ENCODE measurements around the gene FBXL19. TPM values are rescaled to one million over a fixed set of nuclear protein-coding genes. Genes with fewer than 3 reads are reported as not detected.

Gene FBXL19
- total and polyA plus RNA-seq, 9 of the 15 experiments (the other 6 are each of a cell fraction or from before 2014, with no cell fraction given) = 0.13 to 48.0 (median 13.5) TPM; not detected in 1

DNA sequence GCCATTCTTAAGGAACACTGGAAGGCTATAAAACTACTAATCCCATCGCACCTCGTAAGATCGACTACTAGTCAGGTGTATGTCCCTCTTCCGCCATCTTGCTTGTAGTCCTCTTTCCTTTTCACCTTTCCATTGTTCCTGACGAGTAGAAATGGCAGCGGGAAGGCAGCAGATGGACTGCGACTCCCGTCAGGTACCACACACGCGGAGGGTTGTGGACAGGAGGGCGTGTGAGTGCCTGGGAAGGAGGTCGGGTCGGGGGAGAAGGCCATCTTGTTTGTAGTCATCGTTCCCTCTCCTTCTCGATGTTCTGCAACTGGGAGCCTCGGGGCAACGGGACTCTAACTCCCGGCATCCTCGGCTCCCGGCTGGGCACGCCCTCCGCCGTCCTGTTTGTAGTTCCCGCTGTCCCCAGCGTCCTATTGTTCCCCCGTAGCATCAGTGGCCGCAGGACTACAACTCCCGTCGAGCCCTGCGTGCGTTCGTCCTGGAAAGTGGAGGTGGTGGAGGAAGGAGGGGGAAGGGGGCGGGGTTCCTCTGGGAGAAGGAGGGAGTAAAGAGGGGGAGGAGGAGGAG, 324 bp upstream of the FBXL19 start (continued):
- TF ChIP-seq, protein P1, sequence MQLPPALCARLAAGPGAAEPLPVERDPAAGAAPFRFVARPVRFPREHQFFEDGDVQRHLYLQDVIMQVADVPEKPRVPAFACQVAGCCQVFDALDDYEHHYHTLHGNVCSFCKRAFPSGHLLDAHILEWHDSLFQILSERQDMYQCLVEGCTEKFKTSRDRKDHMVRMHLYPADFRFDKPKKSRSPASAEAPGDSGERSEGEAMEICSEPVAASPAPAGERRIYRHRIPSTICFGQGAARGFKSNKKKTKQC (CRISPR knock-in tag; IDR thresholded peaks at IDR 0.05) = peak; percentile 26; the same call in 1 of the 2 replicates
- TF ChIP-seq ZNF436 (CRISPR knock-in tag; IDR thresholded peaks at IDR 0.05) (no peak), HNRNPH1 (optimal IDR thresholded peaks at IDR 0.05; ENCODE audit: low read depth, low read length) (no peak), SREBF1 (IDR thresholded peaks at IDR 0.05; ENCODE audit: borderline replicate concordance, low read depth, low read length) (0 out of 2 replicates have a peak, but pooled peaks have one; percentile 26), NR2C2 (CRISPR knock-in tag; IDR thresholded peaks at IDR 0.05) (no peak), NR2C2 (tag; IDR thresholded peaks at IDR 0.05) (peak; percentile 95), DNMT1 (IDR thresholded peaks at IDR 0.05) (no peak), NELFE (IDR thresholded peaks at IDR 0.05; ENCODE audit: insufficient read depth, insufficient read length) (no peak), RAD21 (CRISPR knock-in tag; conservative IDR thresholded peaks at IDR 0.05 in 1 of 2, IDR thresholded peaks at IDR 0.05 in 1 of 2) (no peak)
- TF ChIP-seq, protein P2, sequence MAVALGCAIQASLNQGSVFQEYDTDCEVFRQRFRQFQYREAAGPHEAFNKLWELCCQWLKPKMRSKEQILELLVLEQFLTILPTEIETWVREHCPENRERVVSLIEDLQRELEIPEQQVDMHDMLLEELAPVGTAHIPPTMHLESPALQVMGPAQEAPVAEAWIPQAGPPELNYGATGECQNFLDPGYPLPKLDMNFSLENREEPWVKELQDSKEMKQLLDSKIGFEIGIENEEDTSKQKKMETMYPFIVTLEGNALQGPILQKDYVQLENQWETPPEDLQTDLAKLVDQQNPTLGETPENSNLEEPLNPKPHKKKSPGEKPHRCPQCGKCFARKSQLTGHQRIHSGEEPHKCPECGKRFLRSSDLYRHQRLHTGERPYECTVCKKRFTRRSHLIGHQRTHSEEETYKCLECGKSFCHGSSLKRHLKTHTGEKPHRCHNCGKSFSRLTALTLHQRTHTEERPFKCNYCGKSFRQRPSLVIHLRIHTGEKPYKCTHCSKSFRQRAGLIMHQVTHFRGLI (CRISPR knock-in tag; IDR thresholded peaks at IDR 0.05) = no peak
- TF ChIP-seq, protein P3, sequence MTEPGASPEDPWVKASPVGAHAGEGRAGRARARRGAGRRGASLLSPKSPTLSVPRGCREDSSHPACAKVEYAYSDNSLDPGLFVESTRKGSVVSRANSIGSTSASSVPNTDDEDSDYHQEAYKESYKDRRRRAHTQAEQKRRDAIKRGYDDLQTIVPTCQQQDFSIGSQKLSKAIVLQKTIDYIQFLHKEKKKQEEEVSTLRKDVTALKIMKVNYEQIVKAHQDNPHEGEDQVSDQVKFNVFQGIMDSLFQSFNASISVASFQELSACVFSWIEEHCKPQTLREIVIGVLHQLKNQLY (CRISPR knock-in tag; conservative IDR thresholded peaks at IDR 0.05) = 0 out of 4 replicates have a peak, but pooled peaks of 1 of the 2 experiments have one; percentile 13
- TF ChIP-seq, protein P4, sequence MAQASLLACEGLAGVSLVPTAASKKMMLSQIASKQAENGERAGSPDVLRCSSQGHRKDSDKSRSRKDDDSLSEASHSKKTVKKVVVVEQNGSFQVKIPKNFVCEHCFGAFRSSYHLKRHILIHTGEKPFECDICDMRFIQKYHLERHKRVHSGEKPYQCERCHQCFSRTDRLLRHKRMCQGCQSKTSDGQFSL (CRISPR knock-in tag; IDR thresholded peaks at IDR 0.05) = peak; percentile 93; the same call in 1 of the 2 replicates
- TF ChIP-seq, protein P4 (tag; IDR thresholded peaks at IDR 0.05) = no peak; a peak in 1 of 4 replicates
- TF ChIP-seq, protein P5, sequence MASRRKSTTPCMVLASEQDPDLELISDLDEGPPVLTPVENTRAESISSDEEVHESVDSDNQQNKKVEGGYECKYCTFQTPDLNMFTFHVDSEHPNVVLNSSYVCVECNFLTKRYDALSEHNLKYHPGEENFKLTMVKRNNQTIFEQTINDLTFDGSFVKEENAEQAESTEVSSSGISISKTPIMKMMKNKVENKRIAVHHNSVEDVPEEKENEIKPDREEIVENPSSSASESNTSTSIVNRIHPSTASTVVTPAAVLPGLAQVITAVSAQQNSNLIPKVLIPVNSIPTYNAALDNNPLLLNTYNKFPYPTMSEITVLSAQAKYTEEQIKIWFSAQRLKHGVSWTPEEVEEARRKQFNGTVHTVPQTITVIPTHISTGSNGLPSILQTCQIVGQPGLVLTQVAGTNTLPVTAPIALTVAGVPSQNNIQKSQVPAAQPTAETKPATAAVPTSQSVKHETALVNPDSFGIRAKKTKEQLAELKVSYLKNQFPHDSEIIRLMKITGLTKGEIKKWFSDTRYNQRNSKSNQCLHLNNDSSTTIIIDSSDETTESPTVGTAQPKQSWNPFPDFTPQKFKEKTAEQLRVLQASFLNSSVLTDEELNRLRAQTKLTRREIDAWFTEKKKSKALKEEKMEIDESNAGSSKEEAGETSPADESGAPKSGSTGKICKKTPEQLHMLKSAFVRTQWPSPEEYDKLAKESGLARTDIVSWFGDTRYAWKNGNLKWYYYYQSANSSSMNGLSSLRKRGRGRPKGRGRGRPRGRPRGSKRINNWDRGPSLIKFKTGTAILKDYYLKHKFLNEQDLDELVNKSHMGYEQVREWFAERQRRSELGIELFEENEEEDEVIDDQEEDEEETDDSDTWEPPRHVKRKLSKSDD (conservative IDR thresholded peaks at IDR 0.05; ENCODE audit: low read length) = peak; percentile 59; the same call in 1 of the 2 replicates
- TF ChIP-seq, protein P6, sequence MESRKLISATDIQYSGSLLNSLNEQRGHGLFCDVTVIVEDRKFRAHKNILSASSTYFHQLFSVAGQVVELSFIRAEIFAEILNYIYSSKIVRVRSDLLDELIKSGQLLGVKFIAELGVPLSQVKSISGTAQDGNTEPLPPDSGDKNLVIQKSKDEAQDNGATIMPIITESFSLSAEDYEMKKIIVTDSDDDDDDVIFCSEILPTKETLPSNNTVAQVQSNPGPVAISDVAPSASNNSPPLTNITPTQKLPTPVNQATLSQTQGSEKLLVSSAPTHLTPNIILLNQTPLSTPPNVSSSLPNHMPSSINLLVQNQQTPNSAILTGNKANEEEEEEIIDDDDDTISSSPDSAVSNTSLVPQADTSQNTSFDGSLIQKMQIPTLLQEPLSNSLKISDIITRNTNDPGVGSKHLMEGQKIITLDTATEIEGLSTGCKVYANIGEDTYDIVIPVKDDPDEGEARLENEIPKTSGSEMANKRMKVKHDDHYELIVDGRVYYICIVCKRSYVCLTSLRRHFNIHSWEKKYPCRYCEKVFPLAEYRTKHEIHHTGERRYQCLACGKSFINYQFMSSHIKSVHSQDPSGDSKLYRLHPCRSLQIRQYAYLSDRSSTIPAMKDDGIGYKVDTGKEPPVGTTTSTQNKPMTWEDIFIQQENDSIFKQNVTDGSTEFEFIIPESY (CRISPR knock-in tag; IDR thresholded peaks at IDR 0.05) = 0 out of 2 replicates have a peak, but pooled peaks have one; percentile 20

Data from K562 (cell line).